ENCODE results near the gene ANGPTL2. TPM values are rescaled to one million over a fixed set of nuclear protein-coding genes. Genes with fewer than 3 reads are reported as not detected.
A peak's percentile ranks its signal among the peaks of the same experiment; 100 is the strongest.

The ANGPTL2 gene
- total and polyA plus RNA-seq, 2 of the 4 experiments (the other 2 are of a cell fraction) = 9.5 to 25.1 TPM

DNA sequence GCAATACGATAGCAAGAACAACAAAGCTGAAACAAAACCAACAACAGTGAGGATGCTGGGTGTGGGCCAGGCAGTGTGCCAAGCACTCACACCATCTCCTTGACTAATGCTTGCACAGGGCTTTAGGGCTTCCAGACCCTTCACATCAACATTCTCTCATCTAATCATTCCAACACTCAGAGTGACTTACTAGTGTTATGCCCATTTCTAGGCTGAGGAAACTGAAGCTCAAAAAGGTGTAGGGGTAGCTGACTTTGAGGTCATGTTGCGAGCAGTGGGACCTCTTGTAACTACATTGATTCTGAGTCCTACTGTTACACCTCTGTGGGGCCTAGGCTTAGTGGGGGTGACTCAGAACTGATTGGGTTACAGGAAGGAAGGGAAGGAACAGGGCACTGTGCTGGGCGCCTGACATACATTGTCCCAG, 9.7 kb downstream of the ANGPTL2 start:
- Histone ChIP-seq H3K4me1 (ENCODE audit: control insufficient read depth, insufficient read depth, low read length) (peaks cover 21% of the 10 kb centered on the region), H4K8ac (ENCODE audit: low read depth in 2 of 2, low read length in 2 of 2) (no peak overlapping the region), H4K5ac (ENCODE audit: low read depth, low read length) (no peak overlapping the region), H2BK5ac (ENCODE audit: low read depth, low read length, poor library complexity, severe bottlenecking) (no peak overlapping the region), H3K23ac (ENCODE audit: low read depth, low read length) (no peak overlapping the region), H4K91ac (ENCODE audit: insufficient read depth, low read depth, low read length) (no peak overlapping the region), H3K56ac (ENCODE audit: extremely low read depth, insufficient read depth, low read length) (no peak overlapping the region), H4K20me1 (ENCODE audit: insufficient read depth, low read length) (peaks cover 61% of the 10 kb centered on the region), H3K14ac (replicated peaks; ENCODE audit: low read depth, low read length) (no peak overlapping the region), H3K36me3 (ENCODE audit: control insufficient read depth, insufficient read depth, low read length) (peaks cover 58% of the 10 kb centered on the region), H3K27me3 (ENCODE audit: control insufficient read depth, insufficient read depth, low read length) (no peaks in the 10 kb centered on the region), H2AK9ac (replicated peaks; ENCODE audit: low read depth, low read length, poor library complexity) (no peak overlapping the region), H3K18ac (ENCODE audit: low read depth, low read length) (no peak overlapping the region), H3K27ac (ENCODE audit: insufficient read depth, low read length) (no peak overlapping the region), H3K9ac (ENCODE audit: low read depth, low read length) (no peak overlapping the region), H2BK15ac (ENCODE audit: low read depth, low read length) (no peak overlapping the region), H3K9me3 (ENCODE audit: control insufficient read depth, insufficient read depth, low read length) (no peaks in the 10 kb centered on the region), H2BK120ac (ENCODE audit: low read depth, low read length) (no peak overlapping the region), H2AFZ (replicated peaks; ENCODE audit: low read length, poor library complexity) (no peak overlapping the region), H3K4me2 (ENCODE audit: low read depth, low read length) (no peak overlapping the region), H3K79me1 (ENCODE audit: low read depth in 1 of 2, low read length in 2 of 2) (peaks cover 10 to 60% of the 10 kb centered on the region in 2 experiments; a peak in 3 of 4 replicates), H2BK20ac (ENCODE audit: low read depth, low read length) (no peak overlapping the region), H3K4me3 (ENCODE audit: insufficient read depth, low read depth, low read length) (no peak overlapping the region), H2AK5ac (ENCODE audit: low read depth, low read length) (peak overlapping the region; percentile 47; the same call in 1 of the 2 replicates), H3K4ac (ENCODE audit: low read depth, low read length) (no peak overlapping the region), H3K9me1 (ENCODE audit: insufficient read depth, low read length) (peaks cover 21% of the 10 kb centered on the region)
- TF ChIP-seq, protein P1, sequence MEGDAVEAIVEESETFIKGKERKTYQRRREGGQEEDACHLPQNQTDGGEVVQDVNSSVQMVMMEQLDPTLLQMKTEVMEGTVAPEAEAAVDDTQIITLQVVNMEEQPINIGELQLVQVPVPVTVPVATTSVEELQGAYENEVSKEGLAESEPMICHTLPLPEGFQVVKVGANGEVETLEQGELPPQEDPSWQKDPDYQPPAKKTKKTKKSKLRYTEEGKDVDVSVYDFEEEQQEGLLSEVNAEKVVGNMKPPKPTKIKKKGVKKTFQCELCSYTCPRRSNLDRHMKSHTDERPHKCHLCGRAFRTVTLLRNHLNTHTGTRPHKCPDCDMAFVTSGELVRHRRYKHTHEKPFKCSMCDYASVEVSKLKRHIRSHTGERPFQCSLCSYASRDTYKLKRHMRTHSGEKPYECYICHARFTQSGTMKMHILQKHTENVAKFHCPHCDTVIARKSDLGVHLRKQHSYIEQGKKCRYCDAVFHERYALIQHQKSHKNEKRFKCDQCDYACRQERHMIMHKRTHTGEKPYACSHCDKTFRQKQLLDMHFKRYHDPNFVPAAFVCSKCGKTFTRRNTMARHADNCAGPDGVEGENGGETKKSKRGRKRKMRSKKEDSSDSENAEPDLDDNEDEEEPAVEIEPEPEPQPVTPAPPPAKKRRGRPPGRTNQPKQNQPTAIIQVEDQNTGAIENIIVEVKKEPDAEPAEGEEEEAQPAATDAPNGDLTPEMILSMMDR (conservative IDR thresholded peaks at IDR 0.05; ENCODE audit: low read depth, low read length) = no peak
- TF ChIP-seq NFE2L2 (IDR thresholded peaks at IDR 0.05; ENCODE audit: low read depth, low read length) = no peak
- TF ChIP-seq, protein P2, sequence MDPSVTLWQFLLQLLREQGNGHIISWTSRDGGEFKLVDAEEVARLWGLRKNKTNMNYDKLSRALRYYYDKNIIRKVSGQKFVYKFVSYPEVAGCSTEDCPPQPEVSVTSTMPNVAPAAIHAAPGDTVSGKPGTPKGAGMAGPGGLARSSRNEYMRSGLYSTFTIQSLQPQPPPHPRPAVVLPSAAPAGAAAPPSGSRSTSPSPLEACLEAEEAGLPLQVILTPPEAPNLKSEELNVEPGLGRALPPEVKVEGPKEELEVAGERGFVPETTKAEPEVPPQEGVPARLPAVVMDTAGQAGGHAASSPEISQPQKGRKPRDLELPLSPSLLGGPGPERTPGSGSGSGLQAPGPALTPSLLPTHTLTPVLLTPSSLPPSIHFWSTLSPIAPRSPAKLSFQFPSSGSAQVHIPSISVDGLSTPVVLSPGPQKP (IDR thresholded peaks at IDR 0.05; ENCODE audit: borderline replicate concordance, low read depth, low read length) = no peak
- TF ChIP-seq, protein P3, sequence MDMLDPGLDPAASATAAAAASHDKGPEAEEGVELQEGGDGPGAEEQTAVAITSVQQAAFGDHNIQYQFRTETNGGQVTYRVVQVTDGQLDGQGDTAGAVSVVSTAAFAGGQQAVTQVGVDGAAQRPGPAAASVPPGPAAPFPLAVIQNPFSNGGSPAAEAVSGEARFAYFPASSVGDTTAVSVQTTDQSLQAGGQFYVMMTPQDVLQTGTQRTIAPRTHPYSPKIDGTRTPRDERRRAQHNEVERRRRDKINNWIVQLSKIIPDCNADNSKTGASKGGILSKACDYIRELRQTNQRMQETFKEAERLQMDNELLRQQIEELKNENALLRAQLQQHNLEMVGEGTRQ (IDR thresholded peaks at IDR 0.05; ENCODE audit: low read depth, low read length) = no peak
- TF ChIP-seq POLR2A (IDR thresholded peaks at IDR 0.05; ENCODE audit: low read depth, low read length) = no peak
- TF ChIP-seq RCOR1 (IDR thresholded peaks at IDR 0.05; ENCODE audit: insufficient replicate concordance, low read length) = no peak
- no peak for TF ChIP-seq RAD21 (IDR thresholded peaks at IDR 0.05; ENCODE audit: low read length)
- no peak for TF ChIP-seq MXI1 (IDR thresholded peaks at IDR 0.05; ENCODE audit: borderline replicate concordance, low read depth, low read length)
- no peak for TF ChIP-seq BHLHE40 (IDR thresholded peaks at IDR 0.05; ENCODE audit: low read depth, low read length)
- no peak for TF ChIP-seq CEBPB (IDR thresholded peaks at IDR 0.05; ENCODE audit: low read depth, low read length)
- no peak for TF ChIP-seq SMC3 (IDR thresholded peaks at IDR 0.05; ENCODE audit: low read depth, low read length)
- no peak for TF ChIP-seq CHD1 (IDR thresholded peaks at IDR 0.05; ENCODE audit: low read depth, low read length)
- no peak for TF ChIP-seq RFX5 (IDR thresholded peaks at IDR 0.05; ENCODE audit: low read depth, low read length)
- TF ChIP-seq MAFK (IDR thresholded peaks at IDR 0.05; ENCODE audit: low read depth, low read length) = no peak
- TF ChIP-seq MAZ (IDR thresholded peaks at IDR 0.05; ENCODE audit: borderline replicate concordance, low read depth, low read length) = no peak
- TF ChIP-seq FOS (IDR thresholded peaks at IDR 0.05; ENCODE audit: low read depth, low read length) = no peak
- CTCF ChIA-PET = no interaction called here
- POLR2A ChIA-PET (ENCODE audit: unreplicated experiment) = no interaction called here
- intact Hi-C loops (cut with micrococcal nuclease) (no loop called here), dilution Hi-C loops (cut with HindIII; ENCODE audit: low sequenced_read_pairs, unreplicated experiment) (no loop called here), in situ Hi-C loops (cut with MboI; ENCODE audit: low sequenced_read_pairs) (no loop called here)
- 80% methylated on average over 1 of the region's 3 CpGs; no CpG with 5 or more reads in 1 of the 2 experiments for WGBS, 2 experiments (ENCODE audit: extremely low coverage in 2 of 2, insufficient read length in 1 of 2)
- no TSS peak for BruUV-seq (replicated peaks)
- ATAC-seq (ENCODE audit: low read depth) (no peak), DNase-seq (no peak)
